Activated CD4-positive, alpha-beta T cell treated with anti-CD3 and anti-CD28 coated beads, Interleukin-2, amount 10 ng/mL, durations not matched to agents 7 days and 5 days (primary cell): ENCODE results near the gene PRRX1. TPM values are rescaled to one million over a fixed set of nuclear protein-coding genes. Genes with fewer than 3 reads are reported as not detected.
A peak's percentile ranks its signal among the peaks of the same experiment; 100 is the strongest.

ENCODE experiments used
- CTCF ChIA-PET: fragments of 350-600 bp; sonication (Branson Sonifier 250); formaldehyde crosslinking; loops from one replicate; lab custom pipeline; 2021; ENCODE audit warnings: antibody characterized with exemption; lab: Charles Lee
- POLR2A ChIA-PET: fragments of 350-600 bp; sonication (Branson Sonifier 250); formaldehyde crosslinking; loops from one replicate; lab custom pipeline; 2021; ENCODE audit warnings: antibody characterized with exemption; lab: Charles Lee
- DNase-seq: peaks from one replicate; pipeline ENCODE4 v3.0.0-alpha.2; 2020
- H3K27ac Mint-ChIP-seq: one replicate; pipeline ENCODE4 v1.8.0; 2021; ENCODE audit warnings: mild to moderate bottlenecking, moderate library complexity, mixed read lengths
- H3K27me3 Mint-ChIP-seq: one replicate; pipeline ENCODE4 v1.8.0; 2021; ENCODE audit warnings: mixed read lengths
- H3K36me3 Mint-ChIP-seq: one replicate; pipeline ENCODE4 v1.8.0; 2021; ENCODE audit warnings: low read depth, mixed read lengths
- H3K4me1 Mint-ChIP-seq: one replicate; pipeline ENCODE4 v1.8.0; 2021; ENCODE audit warnings: mixed read lengths
- H3K4me3 Mint-ChIP-seq: one replicate; pipeline ENCODE4 v1.8.0; 2021; ENCODE audit warnings: mild to moderate bottlenecking, moderate library complexity, mixed read lengths
- H3K9me3 Mint-ChIP-seq: one replicate; pipeline ENCODE4 v1.8.0; 2021; ENCODE audit warnings: mixed read lengths
- total RNA-seq, 2 experiments: library from RNA; stranded (reverse); gene quantifications; one replicate each; pipeline ENCODE4 v1.2.3, GENCODE V29; 2021

The PRRX1 gene
- total RNA-seq, 2 experiments from 2014 or later = not detected

DNA sequence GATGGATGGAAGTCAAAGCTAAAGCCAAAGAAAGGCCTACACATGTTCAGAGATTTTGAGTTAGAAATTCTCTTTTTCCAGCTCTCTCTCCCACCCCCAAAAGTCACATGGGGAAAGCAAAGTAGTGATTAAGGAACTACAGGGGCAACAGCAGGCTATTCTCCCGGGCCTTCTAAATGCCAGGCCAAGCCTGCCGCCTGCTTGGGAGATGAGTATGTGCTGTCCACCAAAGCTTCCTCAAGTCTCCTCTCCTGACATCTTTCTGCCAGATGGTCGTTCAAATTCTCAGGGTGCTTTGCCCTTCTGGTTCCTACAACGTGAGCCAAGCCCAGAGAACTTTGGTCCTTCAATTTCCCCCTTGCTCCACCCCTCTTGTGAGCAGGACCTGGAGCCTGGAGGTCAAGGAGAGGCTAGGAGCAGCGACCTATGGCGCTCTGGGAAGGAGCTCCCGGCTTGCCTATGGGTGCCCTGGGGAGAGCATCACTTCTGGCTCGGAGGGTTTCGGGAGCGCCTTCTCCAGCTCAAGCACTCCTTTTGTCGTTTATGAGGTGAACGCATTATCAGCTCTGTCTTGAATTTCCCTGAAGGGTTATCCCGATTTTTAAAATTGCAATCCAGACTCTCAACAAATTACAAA is 4.4 kb upstream of the PRRX1 start:
- Mint-ChIP-seq H3K36me3 (no peaks in the 10 kb centered on the region), H3K27ac (no peak overlapping the region), H3K9me3 (no peaks in the 10 kb centered on the region), H3K27me3 (peaks cover 75% of the 10 kb centered on the region), H3K4me1 (peaks cover 7% of the 10 kb centered on the region), H3K4me3 (no peak overlapping the region)
- DNase-seq = no peak
- ChIA-PET CTCF (no interaction called here), POLR2A (no interaction called here)

DNA sequence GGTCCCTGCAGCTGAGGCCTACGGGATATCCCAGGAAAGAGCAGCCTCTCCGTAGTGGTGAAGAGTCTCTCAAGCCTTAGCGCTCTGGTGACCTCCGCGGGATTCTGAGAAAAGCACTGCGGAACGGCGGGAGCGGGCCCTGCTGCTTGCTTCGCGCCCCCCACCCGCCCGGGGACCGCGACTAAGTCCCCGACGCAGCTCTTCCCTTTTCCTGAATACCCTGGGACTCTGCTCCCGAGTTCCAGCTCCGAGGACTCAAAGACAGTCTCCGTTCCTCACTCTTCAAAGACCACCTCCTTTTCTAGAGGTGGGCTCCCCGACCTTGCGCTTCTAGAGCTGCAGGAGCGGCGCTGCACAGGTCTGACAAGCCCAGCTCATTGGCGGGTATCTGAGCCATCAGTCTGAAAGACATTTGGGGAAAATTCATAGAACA is 3.6 kb upstream of the PRRX1 start:
- H3K27me3 Mint-ChIP-seq = peaks cover 78% of the 10 kb centered on the region
- no peak overlapping the region for H3K4me3 Mint-ChIP-seq
- H3K36me3 Mint-ChIP-seq = no peaks in the 10 kb centered on the region
- peaks cover 9% of the 10 kb centered on the region for H3K4me1 Mint-ChIP-seq
- H3K9me3 Mint-ChIP-seq = no peaks in the 10 kb centered on the region
- DNase-seq = no peak
- H3K27ac Mint-ChIP-seq = no peak overlapping the region
- ChIA-PET CTCF (no interaction called here), POLR2A (no interaction called here)

DNA sequence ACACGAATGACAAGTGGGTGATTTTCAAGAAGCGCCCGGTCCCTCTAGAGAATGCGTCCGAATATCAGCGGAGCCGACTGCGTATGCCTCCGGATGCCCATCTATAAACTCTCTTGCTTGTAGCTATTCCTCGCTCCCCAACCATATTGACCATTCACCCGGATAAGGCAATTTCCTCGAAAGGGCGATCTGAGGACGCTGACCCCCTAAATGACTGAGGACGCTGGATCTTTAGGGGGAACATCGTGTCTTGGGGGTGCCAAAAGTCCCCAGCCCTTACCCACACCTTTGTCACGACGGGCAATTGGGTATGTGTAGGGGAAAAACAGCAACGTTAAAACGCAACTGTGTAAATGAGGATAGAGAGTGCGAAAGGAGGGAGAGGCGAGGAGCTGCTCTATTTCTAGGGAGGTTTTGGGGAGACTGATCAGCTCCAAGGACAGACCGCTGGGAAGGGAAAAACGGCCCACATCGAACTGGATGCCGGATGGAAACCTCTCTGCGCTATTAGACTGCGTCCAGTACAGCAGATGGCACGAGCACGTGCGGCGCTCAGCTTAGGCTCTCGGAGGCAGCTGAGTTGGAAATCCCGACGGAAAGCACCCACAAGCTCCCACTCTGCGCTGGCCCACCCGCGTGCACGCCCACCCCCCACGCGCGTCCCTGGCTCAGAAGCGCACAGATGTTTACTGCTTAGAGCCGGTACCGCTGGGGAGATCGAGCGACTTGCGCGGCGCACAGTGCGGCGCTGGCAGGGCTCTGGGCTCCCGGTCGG is 2.9 kb upstream of the PRRX1 start:
- Mint-ChIP-seq H3K36me3 (no peaks in the 10 kb centered on the region), H3K4me3 (peak overlapping the region; percentile 22), H3K9me3 (no peaks in the 10 kb centered on the region), H3K27me3 (peaks cover 80% of the 10 kb centered on the region), H3K27ac (peak overlapping the region; percentile 68), H3K4me1 (peaks cover 11% of the 10 kb centered on the region)
- CTCF ChIA-PET = no interaction called here
- POLR2A ChIA-PET = no interaction called here
- DNase-seq = no peak

DNA sequence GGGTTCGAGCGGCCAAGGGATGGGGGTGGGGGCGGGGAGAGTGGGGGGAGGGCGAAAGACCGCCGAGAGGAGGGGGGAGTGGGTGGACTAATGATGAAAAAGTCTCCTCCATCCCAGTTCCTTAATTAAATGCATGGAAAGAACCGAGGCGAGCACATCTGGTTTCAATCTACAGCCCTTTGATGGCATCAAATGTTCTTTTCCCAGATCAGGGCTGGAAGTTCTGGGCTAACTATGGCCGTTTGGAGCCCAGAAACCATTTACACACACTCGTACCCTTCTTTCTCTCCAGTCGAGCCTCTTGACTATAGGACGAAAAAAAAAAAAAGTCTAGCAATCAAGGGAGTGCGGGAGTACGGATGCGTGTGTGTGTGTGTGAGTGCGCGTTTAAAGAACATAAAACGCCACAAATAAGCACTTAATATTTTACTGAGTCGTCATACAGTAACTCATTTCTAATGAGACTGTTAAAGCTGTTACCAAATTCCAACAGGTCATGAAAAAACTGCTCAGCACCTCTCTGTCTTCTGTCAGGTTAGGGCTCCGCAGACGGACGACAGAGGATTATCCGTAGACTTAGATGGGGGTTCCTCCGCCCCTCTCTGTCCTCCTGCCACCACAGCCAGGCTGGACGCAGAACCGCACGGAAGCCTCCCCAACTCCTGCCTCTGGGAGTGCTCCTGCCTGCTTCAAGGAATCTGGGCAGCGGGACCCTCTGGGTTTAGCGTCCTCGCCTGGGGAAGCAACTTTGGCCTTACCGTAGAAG is 2.1 kb upstream of the PRRX1 start:
- ChIA-PET POLR2A (no interaction called here), CTCF (no interaction called here)
- Mint-ChIP-seq H3K9me3 (no peaks in the 10 kb centered on the region), H3K27ac (no peak overlapping the region), H3K4me3 (no peak overlapping the region), H3K27me3 (peaks cover 84% of the 10 kb centered on the region), H3K4me1 (peaks cover 13% of the 10 kb centered on the region), H3K36me3 (peaks cover 2% of the 10 kb centered on the region)
- no peak for DNase-seq

DNA sequence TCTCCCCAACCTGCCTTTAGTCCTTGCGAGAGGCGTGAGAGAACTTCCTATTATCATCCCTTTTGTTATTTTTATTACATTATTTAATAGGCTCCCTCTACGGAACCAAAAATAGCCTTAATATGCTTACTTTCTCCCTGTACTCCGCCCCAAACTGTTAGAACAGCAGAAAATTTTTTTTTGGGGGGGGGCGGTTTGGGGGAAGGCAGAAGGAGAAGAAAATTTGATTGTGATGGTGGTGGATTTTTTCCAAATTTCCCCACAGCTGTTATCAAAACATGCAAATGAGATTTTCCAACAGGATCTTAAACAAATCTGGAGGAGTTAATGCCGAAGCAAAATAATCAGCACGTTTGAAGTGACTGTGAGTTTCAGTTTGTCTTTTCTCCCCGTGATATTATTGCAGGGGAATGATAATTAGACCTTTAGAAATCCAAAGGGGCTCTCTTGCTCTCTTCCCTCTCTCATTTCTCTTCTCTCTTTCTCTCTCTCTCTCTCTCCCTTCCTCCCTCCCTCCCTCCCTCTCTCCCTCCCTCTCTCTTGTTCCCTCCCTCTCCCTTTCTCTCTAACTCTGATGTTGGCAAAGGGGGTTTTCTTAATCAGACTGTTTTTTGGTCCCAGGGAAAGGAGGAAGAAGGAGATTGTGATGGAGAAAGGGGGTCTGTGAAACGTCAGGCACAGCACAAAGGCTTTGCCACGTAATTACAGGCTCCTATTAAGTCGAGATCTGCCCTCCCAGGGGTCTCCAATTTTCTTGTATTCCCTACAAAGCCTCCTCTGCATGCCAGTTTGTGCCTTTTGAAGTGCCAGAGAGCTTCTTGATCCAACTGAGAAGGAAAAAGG is 1.1 kb upstream of the PRRX1 start:
- Mint-ChIP-seq H3K36me3 (peaks cover 2% of the 10 kb centered on the region), H3K27me3 (peaks cover 85% of the 10 kb centered on the region), H3K9me3 (no peaks in the 10 kb centered on the region), H3K4me3 (no peak overlapping the region), H3K27ac (peak overlapping the region; percentile 19), H3K4me1 (peaks cover 15% of the 10 kb centered on the region)
- ChIA-PET CTCF (no interaction called here), POLR2A (no interaction called here)
- DNase-seq = no peak

DNA sequence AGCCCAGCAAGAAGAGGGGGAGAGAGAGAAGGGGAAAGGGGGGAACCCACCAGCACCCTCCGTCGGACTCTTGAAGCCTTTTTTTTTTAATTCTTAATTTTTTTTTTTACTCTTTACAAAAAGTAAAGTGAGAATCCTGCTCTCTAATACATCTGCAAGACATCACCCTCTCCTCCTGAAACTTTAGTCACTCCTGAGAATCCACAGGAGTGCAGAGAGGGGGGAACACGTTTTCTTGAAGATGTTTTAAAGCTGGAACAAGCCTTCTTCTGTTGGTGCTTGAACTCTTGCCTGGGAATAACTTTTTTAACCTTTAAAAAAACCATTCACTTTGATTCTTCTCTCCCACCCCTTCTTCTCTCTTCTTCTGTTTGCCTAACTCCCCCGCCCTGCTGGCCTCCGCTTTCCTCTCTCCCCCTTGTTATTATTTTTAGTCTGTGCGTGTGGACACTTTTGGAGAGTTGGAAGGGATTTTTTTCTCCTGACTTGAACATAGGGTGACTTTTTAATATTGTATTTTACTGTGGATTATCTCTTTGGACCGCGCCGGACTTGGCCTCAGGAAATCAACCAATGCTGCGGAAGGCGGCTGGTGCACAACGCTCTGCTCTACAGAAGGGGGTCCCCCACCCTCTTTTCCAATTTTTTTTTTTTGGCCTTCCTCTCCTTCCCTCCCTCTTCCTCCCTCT is 383 bp upstream of the PRRX1 start:
- H3K27ac Mint-ChIP-seq = peak overlapping the region; percentile 60
- ChIA-PET CTCF (no interaction called here), POLR2A (no interaction called here)
- no peak overlapping the region for H3K4me3 Mint-ChIP-seq
- DNase-seq = no peak
- H3K9me3 Mint-ChIP-seq = no peaks in the 10 kb centered on the region
- H3K36me3 Mint-ChIP-seq = peaks cover 3% of the 10 kb centered on the region
- H3K4me1 Mint-ChIP-seq = peaks cover 22% of the 10 kb centered on the region
- peaks cover 89% of the 10 kb centered on the region for H3K27me3 Mint-ChIP-seq

DNA sequence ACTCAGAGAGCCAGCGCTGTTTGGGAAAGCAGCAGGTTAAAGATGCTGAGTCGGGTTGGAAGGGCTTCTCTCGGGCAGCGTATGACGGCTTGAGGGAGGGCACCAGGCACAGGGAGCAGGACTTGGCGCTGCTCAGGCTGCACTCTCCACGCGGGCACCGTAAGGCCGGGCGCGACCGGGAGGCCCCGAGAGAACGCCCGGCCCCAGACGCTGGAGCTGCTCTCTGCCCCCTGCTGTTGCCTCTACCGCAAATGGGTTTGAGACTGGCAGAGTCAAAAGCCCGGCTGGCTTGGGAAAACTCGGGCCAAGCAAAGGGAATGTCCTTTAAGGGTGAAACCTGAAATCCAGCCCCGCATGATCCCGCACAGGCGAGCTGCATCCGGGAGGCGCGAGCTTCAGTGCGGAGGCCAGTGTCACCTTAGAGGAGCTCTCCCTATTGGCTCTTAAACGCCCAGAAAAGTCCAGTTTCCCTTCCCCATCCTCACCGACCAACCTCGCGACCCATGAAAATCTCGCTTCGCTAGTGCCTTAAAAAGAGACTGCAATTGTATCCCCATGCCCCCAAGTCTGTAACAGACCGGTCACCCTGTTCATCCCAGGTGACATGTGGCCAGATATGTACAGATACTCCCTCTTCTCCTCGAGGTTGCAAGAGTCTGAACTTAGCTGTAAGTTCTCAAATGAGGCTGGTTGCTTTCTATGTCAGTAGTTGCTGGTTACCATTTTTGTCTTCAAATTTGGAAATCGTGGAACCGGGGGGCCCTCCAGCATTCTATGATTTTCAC is 1.1 kb downstream of the PRRX1 start:
- H3K36me3 Mint-ChIP-seq = peaks cover 3% of the 10 kb centered on the region
- no peak for DNase-seq
- H3K27me3 Mint-ChIP-seq = peaks cover 88% of the 10 kb centered on the region
- H3K9me3 Mint-ChIP-seq = no peaks in the 10 kb centered on the region
- ChIA-PET POLR2A (interaction anchor here (0.6 kb wide), 1 partner anchor 814 kb away, joined by 3 read pairs; no protein-coding TSS in a partner anchor), CTCF (no interaction called here)
- no peak overlapping the region for H3K4me3 Mint-ChIP-seq
- H3K27ac Mint-ChIP-seq = peak overlapping the region; percentile 25
- H3K4me1 Mint-ChIP-seq = peaks cover 23% of the 10 kb centered on the region

DNA sequence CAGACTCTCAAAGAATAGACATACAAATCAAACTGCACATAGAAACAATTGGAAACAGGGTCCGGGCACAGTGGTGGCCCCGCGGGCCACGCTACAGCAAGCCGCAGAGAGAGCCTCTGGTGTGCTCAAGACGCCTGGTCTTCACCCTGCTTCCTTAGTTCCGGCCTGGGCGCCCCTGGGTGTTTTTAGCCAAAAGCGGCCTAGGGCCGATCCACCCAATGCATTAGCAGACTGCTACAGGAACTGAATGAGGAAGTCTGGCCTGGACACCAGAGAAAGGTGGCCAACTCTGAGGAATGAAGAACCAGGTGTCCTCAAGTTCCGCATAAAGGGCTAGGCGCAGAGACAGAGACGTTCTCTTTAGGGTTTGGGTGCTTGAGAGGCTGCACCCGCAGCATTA is 1.7 kb downstream of the PRRX1 start:
- no peak overlapping the region for H3K4me3 Mint-ChIP-seq
- peaks cover 23% of the 10 kb centered on the region for H3K4me1 Mint-ChIP-seq
- POLR2A ChIA-PET = no interaction called here
- H3K27me3 Mint-ChIP-seq = peaks cover 89% of the 10 kb centered on the region
- H3K36me3 Mint-ChIP-seq = peaks cover 3% of the 10 kb centered on the region
- H3K27ac Mint-ChIP-seq = no peak overlapping the region
- no peak for DNase-seq
- CTCF ChIA-PET = no interaction called here
- no peaks in the 10 kb centered on the region for H3K9me3 Mint-ChIP-seq

DNA sequence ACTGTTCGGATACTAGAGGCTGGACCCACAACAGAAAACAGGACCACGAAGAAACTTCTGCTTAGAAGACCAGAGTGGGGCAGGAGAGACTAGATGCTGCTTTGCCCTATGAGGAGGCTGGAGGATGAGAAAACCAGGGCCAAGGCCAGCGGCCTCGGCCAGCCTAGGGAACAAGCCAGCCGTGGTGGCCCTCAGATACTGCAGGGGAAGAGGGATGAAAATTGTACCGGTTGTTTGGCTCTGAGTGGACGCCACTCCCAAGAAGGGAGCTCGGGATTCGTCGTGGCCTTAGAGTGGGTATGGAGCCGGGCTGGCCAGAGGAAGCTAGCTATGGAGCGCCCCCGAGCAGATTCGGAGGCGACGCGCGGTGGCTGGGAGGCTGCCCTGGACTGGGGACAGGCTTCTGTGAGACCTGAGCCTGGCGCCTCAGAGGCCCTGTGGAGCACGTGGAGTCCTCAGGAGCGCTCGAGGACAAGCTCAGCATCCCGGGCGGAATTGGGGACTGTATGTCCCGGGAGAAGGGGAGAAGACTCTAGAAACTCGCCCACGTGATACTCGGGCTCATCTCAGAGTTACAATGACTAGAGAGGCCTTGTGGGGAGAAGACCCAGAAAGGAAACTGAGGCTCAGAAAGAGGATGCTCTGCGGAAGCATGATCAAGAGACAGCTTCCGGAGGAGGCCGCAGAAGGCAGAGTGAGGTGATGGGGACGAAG is 2.8 kb downstream of the PRRX1 start:
- CTCF ChIA-PET = interaction anchor here (0.6 kb wide), 1 partner anchor 301 kb away, joined by 5 read pairs; no protein-coding TSS in a partner anchor
- DNase-seq = no peak
- H3K36me3 Mint-ChIP-seq = peaks cover 3% of the 10 kb centered on the region
- no peak overlapping the region for H3K27ac Mint-ChIP-seq
- no peak overlapping the region for H3K4me3 Mint-ChIP-seq
- peaks cover 18% of the 10 kb centered on the region for H3K4me1 Mint-ChIP-seq
- peaks cover 91% of the 10 kb centered on the region for H3K27me3 Mint-ChIP-seq
- POLR2A ChIA-PET = no interaction called here
- no peaks in the 10 kb centered on the region for H3K9me3 Mint-ChIP-seq

DNA sequence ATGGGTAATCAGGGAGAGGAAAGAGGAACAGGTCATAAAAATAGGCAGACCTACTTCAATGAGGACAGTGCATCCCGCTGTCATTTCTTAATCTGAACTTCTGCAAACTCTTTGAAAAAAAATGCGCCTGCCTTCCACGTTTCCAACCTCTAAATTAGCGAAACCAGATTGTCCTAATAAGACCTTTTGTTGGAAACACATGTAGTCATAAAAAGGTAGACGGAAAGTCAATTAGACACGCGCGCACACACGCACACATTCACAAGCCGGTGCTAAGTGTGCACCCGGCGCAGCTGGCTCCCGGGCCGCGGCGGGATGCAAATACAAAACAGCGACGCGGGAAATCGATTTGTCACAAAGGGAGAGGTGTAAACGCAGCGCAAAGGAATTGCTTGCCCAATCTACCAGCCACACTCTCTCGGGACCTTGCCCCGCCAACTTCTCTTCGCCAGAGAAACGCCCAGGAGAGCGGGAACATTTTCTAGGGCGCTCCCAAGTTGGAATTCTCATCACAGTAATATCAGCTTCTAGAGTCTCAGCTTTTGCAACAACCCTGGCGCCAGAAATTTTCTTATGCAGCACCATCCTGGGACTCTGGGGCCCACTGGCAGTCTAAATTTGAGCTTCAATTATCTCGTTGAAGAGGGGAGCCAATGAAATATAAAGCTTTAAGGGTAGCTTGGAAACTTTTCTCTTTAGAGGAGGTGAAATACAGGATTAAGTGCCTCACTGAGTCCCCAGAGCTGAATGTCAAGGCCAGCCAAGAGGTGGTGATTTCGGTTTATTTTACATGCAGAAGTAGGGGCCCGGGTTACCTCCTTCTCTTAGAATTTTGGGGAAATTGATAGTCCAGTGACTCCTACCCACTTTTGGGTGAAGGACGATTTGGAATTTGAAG is 4.5 kb downstream of the PRRX1 start:
- no peaks in the 10 kb centered on the region for H3K9me3 Mint-ChIP-seq
- peaks cover 18% of the 10 kb centered on the region for H3K4me1 Mint-ChIP-seq
- ChIA-PET POLR2A (no interaction called here), CTCF (interaction anchor here (0.5 kb wide), 1 partner anchor 381 kb away, joined by 3 read pairs; no protein-coding TSS in a partner anchor)
- no peak overlapping the region for H3K4me3 Mint-ChIP-seq
- peaks cover 3% of the 10 kb centered on the region for H3K36me3 Mint-ChIP-seq
- peaks cover 92% of the 10 kb centered on the region for H3K27me3 Mint-ChIP-seq
- H3K27ac Mint-ChIP-seq = no peak overlapping the region
- no peak for DNase-seq
